B cell (primary cell): ENCODE results near the gene CSMD2. TPM values are rescaled to one million over a fixed set of nuclear protein-coding genes. Genes with fewer than 3 reads are reported as not detected.

Experiments
- ATAC-seq: fragments of 200-7000 bp; cut with Tn5 transposase; one replicate; pipeline ENCODE4 v1.10.0; 2021; ENCODE audit warnings: low read depth, mild to moderate bottlenecking, moderate number of reproducible peaks, moderate library complexity
- CTCF ChIA-PET: fragments of 350-600 bp; sonication (Branson Sonifier 250); formaldehyde crosslinking; loops from one replicate; lab custom pipeline; 2021; ENCODE audit warnings: antibody characterized with exemption, inconsistent platforms; lab: Charles Lee
- POLR2A ChIA-PET: fragments of 350-600 bp; sonication (Branson Sonifier 250); formaldehyde crosslinking; loops from one replicate; lab custom pipeline; 2021; ENCODE audit warnings: antibody characterized with exemption; lab: Charles Lee
- DNase-seq: peaks from one replicate; pipeline ENCODE4 v3.0.0; 2013
- H2AFZ ChIP-seq: 2 replicates; pipeline ENCODE4 v1.6.1; 2012; ENCODE audit warnings: mild to moderate bottlenecking, low read depth, low read length; ENCODE audit not compliant: insufficient read depth, poor library complexity, severe bottlenecking
- H3K27ac ChIP-seq, 2 donors: 1 replicate in 1 of 2; 2 replicates in 1 of 2; pipeline ENCODE4 v1.5.1; 2012 to 2013; ENCODE audit warnings: low read length in 2 of 2, mild to moderate bottlenecking in 2 of 2, moderate library complexity in 1 of 2
- H3K27me3 ChIP-seq, 4 experiments: fragments of 200-600 bp in 1 of 4; sonication (generic) in 1 of 4; replicated peaks in 1 of 4; 1 replicate in 2 of 4; 2 replicates in 2 of 4; pipeline versions ENCODE4 v1.6.1 to v1.7.0; 2013 to 2016; ENCODE audit warnings: low read length in 3 of 4, mild to moderate bottlenecking in 2 of 4, mixed read lengths in 1 of 4, moderate library complexity in 1 of 4; ENCODE audit not compliant: insufficient read depth in 4 of 4, control insufficient read depth in 3 of 4; ENCODE audit errors: control extremely low read depth in 1 of 4
- H3K36me3 ChIP-seq, 2 experiments: replicated peaks in 1 of 2; 1 replicate in 1 of 2; 2 replicates in 1 of 2; pipeline versions ENCODE4 v1.6.1 to v1.7.1; 2013; ENCODE audit warnings: low read length in 1 of 2; ENCODE audit not compliant: insufficient read depth in 2 of 2, control insufficient read depth in 1 of 2; ENCODE audit errors: control extremely low read depth in 1 of 2, extremely low read depth in 1 of 2
- H3K4me1 ChIP-seq, 2 donors: fragments of 200-600 bp in 1 of 2; sonication (generic) in 1 of 2; 1 replicate in 1 of 2; 2 replicates in 1 of 2; pipeline versions ENCODE4 v1.5.1 to v1.6.1; 2013 to 2017; ENCODE audit warnings: low read length in 2 of 2; ENCODE audit not compliant: control insufficient read depth in 2 of 2, insufficient read depth in 2 of 2
- H3K4me2 ChIP-seq: replicated peaks from 2 replicates; pipeline ENCODE3; 2012; ENCODE audit warnings: mild to moderate bottlenecking, low read depth, low read length; ENCODE audit not compliant: poor library complexity, severe bottlenecking
- H3K4me3 ChIP-seq, 5 experiments: fragments of 200-600 bp in 1 of 5; sonication (generic) in 1 of 5; 1 replicate in 3 of 5; 2 replicates in 2 of 5; pipeline versions ENCODE4 v1.5.1 to v1.7.0; 2011 to 2016; ENCODE audit warnings: low read length in 4 of 5, mild to moderate bottlenecking in 4 of 5, low read depth in 2 of 5, control low read depth in 1 of 5, moderate library complexity in 1 of 5; ENCODE audit not compliant: insufficient read depth in 1 of 5; ENCODE audit errors: control extremely low read depth in 1 of 5, extremely low read depth in 1 of 5
- H3K79me2 ChIP-seq: fragments of 200-600 bp; sonication (generic); one replicate; pipeline ENCODE4 v1.6.0; 2016; ENCODE audit warnings: low read length; ENCODE audit not compliant: control insufficient read depth, insufficient read depth
- H3K9ac ChIP-seq: fragments of 200-600 bp; sonication (generic); 2 replicates; pipeline ENCODE4 v1.6.1; 2017; ENCODE audit warnings: mild to moderate bottlenecking, low read length, moderate library complexity
- H3K9me3 ChIP-seq, 3 donors: one replicate each; pipeline versions ENCODE4 v1.6.1 to v1.7.1; 2013; ENCODE audit warnings: low read length in 2 of 3; ENCODE audit not compliant: control insufficient read depth in 2 of 3, insufficient read depth in 1 of 3; ENCODE audit errors: control extremely low read depth in 1 of 3
- H4K20me1 ChIP-seq: 2 replicates; pipeline ENCODE4 v1.6.0; 2012; ENCODE audit warnings: mild to moderate bottlenecking, low read length; ENCODE audit not compliant: insufficient read depth, control insufficient read depth, poor library complexity, severe bottlenecking
- H3K27ac Mint-ChIP-seq: one replicate; pipeline ENCODE4 v1.8.0; 2021; ENCODE audit warnings: mixed read lengths
- H3K27me3 Mint-ChIP-seq: one replicate; pipeline ENCODE4 v1.8.0; 2021; ENCODE audit warnings: mixed read lengths
- H3K4me1 Mint-ChIP-seq: one replicate; pipeline ENCODE4 v1.8.0; 2021; ENCODE audit warnings: mixed read lengths
- H3K4me3 Mint-ChIP-seq: one replicate; pipeline ENCODE4 v1.8.0; 2021; ENCODE audit warnings: mixed read lengths
- H3K9me3 Mint-ChIP-seq: one replicate; pipeline ENCODE4 v1.8.0; 2022; ENCODE audit warnings: mixed read lengths; ENCODE audit not compliant: insufficient read depth
- EZH2 ChIP-seq: IDR thresholded peaks from 2 replicates; pipeline ENCODE4 v1.6.1; 2012; ENCODE audit warnings: borderline replicate concordance, low read depth, mild to moderate bottlenecking, moderate library complexity, low read length; ENCODE audit not compliant: insufficient read depth, poor library complexity, severe bottlenecking
- WGBS: methylation state at CpG from one replicate; pipeline ENCODE4 v1.1.5; 2013; ENCODE audit warnings: missing lambda C conversion rate; ENCODE audit not compliant: insufficient coverage; 5-methylcytosine and 5-hydroxymethylcytosine counted together
- intact Hi-C: fragments of 100-400 bp; cut with micrococcal nuclease; formaldehyde crosslinking; loops from one replicate; pipeline ENCODE4 v1.10.0; 2022
- polyA plus RNA-seq: library from polyadenylated mRNA; depleted of rRNA; stranded (reverse); fragments of >200 nt; gene quantifications from 2 replicates; pipeline ENCODE4 v1.2.3, GENCODE V29; 2012
- total RNA-seq, 2 donors: library from RNA; stranded (reverse); fragments of 120-200 nt in 1 of 2; gene quantifications; 1 replicate in 1 of 2; 2 replicates in 1 of 2; pipeline versions ENCODE4 v1.2.3 to v1.2.4, GENCODE V29; 2013 to 2022
- TF ChIP-seq, protein P1 (sequence below): fragments of 200-600 bp; IDR thresholded peaks from one replicate; pipeline ENCODE4 v1.8.0; 2022; ENCODE audit warnings: antibody characterized with exemption, mild to moderate bottlenecking

CSMD2 gene
- total and polyA plus RNA-seq, 2 donors (not counting 1 experiment from before 2014, with no cell fraction given), result not detected

DNA sequence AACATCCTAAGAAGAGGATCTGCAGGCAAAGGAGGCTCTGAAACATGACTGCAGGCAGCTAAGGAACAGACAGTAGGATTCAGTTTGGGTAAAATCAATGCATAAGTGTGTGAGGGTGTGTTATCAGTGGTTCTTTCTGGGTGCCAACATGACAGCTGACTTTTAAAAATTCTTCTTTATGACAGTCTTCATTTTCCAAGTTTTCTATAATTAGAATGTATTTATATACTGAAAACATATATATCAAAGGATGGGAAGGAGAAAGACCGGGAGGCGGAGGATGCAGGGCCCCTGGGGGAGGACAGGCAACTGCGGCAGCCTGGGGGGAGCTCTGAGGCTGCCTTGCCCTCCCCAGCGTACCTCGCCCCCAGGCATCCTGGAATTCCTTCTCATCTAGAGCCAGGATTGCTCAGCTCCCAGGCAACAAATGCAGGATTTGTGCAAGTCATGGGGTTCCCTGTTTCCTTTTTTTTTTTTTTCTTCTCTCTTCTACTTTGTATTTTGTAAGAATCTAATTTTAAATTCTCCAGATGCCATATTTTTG is 104.8 kb downstream of the CSMD2 start:
- Mint-ChIP-seq H3K27ac (no peak overlapping the region), H3K4me3 (no peak overlapping the region), H3K9me3 (peaks cover 2% of the 10 kb centered on the region), H3K27me3 (peaks cover 14% of the 10 kb centered on the region), H3K4me1 (no peaks in the 10 kb centered on the region)
- no peak overlapping the region for H3K27ac ChIP-seq
- DNase-seq (no peak), ATAC-seq (no peak)
- no peak for TF ChIP-seq EZH2
- TF ChIP-seq, protein P1, sequence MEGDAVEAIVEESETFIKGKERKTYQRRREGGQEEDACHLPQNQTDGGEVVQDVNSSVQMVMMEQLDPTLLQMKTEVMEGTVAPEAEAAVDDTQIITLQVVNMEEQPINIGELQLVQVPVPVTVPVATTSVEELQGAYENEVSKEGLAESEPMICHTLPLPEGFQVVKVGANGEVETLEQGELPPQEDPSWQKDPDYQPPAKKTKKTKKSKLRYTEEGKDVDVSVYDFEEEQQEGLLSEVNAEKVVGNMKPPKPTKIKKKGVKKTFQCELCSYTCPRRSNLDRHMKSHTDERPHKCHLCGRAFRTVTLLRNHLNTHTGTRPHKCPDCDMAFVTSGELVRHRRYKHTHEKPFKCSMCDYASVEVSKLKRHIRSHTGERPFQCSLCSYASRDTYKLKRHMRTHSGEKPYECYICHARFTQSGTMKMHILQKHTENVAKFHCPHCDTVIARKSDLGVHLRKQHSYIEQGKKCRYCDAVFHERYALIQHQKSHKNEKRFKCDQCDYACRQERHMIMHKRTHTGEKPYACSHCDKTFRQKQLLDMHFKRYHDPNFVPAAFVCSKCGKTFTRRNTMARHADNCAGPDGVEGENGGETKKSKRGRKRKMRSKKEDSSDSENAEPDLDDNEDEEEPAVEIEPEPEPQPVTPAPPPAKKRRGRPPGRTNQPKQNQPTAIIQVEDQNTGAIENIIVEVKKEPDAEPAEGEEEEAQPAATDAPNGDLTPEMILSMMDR, result no peak
- ChIA-PET POLR2A (no interaction called here), CTCF (no interaction called here)
- intact Hi-C loops, result no loop called here
- H3K9ac ChIP-seq, result no peak overlapping the region
- no peaks in the 10 kb centered on the region for H3K36me3 ChIP-seq
- no peak overlapping the region for H2AFZ ChIP-seq
- H3K4me2 ChIP-seq, result no peak overlapping the region
- H3K27me3 ChIP-seq, result no peaks in the 10 kb centered on the region
- no peaks in the 10 kb centered on the region for H3K4me1 ChIP-seq
- WGBS, result 95% methylated on average over 5 of the region's 5 CpGs
- H4K20me1 ChIP-seq, result no peaks in the 10 kb centered on the region
- H3K4me3 ChIP-seq, result no peak overlapping the region
- peaks cover 0 to 9% (median 0%) of the 10 kb centered on the region in 3 donors for H3K9me3 ChIP-seq
- H3K79me2 ChIP-seq, result no peaks in the 10 kb centered on the region

DNA sequence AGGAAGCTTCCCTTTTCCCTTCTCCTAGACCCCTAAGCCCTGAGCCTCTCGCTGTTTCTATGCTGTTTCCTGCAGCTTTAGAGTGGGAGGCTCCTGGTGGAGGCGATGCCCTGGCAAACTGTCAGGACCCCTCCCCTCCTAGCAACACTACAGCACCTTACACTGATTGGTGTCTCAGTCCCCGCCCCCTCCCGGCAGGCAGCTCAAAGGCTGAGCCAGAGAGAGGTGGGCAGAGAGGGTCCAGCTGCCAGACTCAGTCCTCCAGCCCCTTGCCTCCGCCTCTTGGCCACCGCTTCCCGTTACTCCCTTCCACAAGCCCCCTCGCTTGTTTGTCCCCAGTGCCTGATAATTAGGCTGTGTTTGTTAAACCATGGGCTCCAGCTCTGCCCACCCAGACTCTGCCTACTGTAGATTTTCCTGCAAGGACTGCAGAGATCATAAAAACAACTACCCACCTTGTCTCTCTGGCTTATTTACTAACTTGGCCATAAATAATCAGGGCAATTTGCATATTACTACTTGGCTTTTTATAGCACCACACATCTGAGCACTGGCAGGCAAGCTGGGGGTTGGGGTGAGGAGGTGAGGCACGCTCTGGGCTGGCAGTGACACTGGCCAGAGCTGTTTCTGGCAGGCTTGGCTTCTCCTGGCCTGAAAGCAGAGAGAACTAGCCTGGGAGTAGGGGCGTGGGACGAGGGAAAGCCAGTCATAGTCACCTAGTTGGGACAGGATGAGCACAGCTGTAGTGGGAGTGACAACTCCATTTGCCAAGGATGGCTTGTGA is 107.5 kb downstream of the CSMD2 start:
- Mint-ChIP-seq H3K27me3 (peaks cover 17% of the 10 kb centered on the region), H3K27ac (no peak overlapping the region), H3K4me1 (no peaks in the 10 kb centered on the region), H3K9me3 (no peaks in the 10 kb centered on the region), H3K4me3 (no peak overlapping the region)
- H3K4me2 ChIP-seq, result no peak overlapping the region
- ChIA-PET POLR2A (no interaction called here), CTCF (no interaction called here)
- no peaks in the 10 kb centered on the region for H3K79me2 ChIP-seq
- no peaks in the 10 kb centered on the region for H3K4me1 ChIP-seq
- ATAC-seq (no peak), DNase-seq (no peak)
- no peaks in the 10 kb centered on the region for H4K20me1 ChIP-seq
- H3K36me3 ChIP-seq, result no peaks in the 10 kb centered on the region
- no peak overlapping the region for H3K27ac ChIP-seq
- H3K9ac ChIP-seq, result no peak overlapping the region
- TF ChIP-seq, protein P1, result no peak
- no peak for TF ChIP-seq EZH2
- peaks cover 0 to 8% (median 0%) of the 10 kb centered on the region in 3 donors for H3K9me3 ChIP-seq
- no peak overlapping the region for H2AFZ ChIP-seq
- intact Hi-C loops, result no loop called here
- H3K4me3 ChIP-seq, result no peak overlapping the region
- WGBS, result 22% methylated on average over 7 of the region's 11 CpGs
- H3K27me3 ChIP-seq, result no peaks in the 10 kb centered on the region
